T-helper 9 cell (primary cell): ENCODE results near the gene CKMT1A.
"Not testable (repeated sequence)": the region's sequence is repeated elsewhere in the genome, so short reads cannot be mapped to it uniquely, and the experiment has no call there.

Experiments
- DNase-seq: peaks from one replicate; pipeline ENCODE4 v3.0.0-alpha.2; 2020
- total RNA-seq, 2 donors: gene quantifications; one replicate each; lab custom pipeline; 2026; lab: John Stamatoyannopoulos, UW

CKMT1A gene
- 0 reads per million in 2 donors for total RNA-seq

DNA sequence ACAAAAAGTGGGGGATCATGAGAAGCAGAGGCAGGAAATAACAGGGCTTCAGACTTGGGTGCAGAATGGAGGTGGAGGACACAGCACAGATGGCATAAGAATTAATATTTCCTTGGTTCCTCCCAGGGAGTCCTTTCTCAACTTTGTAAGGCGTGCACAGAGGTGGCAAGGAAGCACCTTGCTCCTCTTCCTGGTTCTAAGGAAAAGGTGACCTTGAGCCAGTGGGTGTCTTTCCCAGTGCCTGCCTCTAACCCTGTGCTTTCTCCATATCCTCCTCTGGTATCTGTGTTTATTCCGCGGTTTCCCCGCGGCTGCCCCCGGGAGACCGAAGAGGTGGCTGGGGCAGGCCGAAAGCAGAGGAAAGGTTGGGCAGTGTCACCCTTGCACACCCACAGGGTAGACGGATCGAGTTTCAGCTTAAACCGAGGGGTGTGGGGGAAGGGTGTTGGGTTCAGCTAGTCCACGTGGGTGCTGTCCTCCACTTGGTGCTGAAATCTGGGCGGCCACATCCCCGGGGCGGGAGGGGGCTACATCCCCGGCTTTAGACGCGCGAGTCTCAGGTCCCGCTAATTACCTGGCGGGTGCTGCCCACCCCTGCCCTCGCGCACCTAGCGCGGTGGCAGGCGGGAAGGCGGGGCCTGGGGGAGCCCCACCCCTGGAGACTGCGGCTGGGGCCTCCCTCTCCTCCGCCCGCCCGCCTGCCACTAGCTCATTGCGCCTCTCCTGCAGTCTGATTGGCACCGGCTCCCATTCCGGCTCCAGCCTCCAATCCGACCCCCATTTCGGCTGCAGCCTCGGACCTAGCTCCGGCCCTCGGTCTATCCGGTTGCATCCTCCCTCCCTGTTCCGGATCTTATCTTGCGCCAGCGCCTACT, at the start of gene CKMT1A:
Gene CKMT1A (plus strand): TSS at position 712 of the 875 bp plus-strand sequence. CDS start 192 bp downstream, outside the sequence.
- not testable (repeated sequence) for DNase-seq

DNA sequence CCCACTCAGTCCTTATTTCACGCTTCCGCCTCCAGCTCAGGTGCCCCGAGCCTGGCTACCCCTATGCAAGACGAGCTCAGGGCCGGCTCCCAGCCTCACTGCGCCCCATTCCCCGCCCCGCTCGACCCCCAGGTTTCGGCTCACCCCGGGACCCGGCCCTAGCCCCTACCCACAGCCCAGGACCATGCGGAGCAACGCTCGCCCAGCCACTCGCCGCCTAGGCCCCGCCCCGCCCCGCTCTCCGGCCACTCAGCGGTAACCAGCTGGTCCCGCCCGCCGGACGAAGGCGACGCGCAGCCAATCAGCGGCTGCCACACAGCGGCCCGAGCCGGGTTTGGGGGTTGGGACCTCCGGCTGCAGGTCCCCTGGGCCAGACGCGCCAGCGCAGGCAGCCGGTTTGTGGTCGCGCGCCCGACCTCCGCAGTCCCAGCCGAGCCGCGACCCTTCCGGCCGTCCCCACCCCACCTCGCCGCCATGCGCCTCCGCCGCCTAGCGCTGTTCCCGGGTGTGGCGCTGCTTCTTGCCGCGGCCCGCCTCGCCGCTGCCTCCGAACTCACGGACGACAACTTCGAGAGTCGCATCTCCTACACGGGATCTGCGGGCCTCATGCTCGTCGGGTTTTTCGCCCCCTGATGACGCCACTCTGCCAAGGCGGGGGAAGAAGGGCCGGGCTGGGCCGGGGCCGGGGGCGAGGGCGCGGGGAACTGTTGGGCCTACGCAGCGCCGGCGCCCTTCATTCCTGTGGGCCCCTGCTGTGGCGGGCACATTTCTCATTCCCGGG, 44.8 kb upstream of the CKMT1A start, which contains the start of gene CATSPER2:
Gene CATSPER2 (minus strand): TSS at position 196 of the 781 bp plus-strand sequence. CDS start 783 bp downstream, outside the sequence.
- no peak for DNase-seq

GRCh38 chr15:43649430-43649926, 44.2 kb upstream of the CKMT1A start:
- DNase-seq: not testable (repeated sequence)

DNA sequence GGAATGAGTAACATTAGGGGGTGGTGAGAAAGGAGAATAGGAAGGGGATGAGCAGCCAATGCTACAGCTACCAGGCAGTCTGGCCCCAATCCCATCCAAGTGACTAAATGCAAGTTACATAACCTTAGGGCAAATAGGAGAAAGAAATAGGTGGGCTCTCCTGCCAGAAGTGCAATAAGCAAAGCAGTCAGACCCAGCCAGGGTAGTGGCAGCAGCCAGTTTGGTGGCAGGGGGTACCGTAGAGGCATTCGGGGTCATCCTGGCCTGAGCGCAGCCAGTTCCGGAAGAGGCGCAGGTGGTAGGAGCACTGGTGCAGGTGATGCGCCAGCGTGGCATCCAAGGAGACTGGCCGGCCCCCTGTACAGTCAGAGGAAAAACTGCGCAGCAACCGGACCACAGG, 33.9 kb upstream of the CKMT1A start:
- not testable (repeated sequence) for DNase-seq

- not testable (repeated sequence) for DNase-seq
These were observed 31.4 kb upstream of the CKMT1A start for GRCh38 chr15:43662293-43662692.

DNA sequence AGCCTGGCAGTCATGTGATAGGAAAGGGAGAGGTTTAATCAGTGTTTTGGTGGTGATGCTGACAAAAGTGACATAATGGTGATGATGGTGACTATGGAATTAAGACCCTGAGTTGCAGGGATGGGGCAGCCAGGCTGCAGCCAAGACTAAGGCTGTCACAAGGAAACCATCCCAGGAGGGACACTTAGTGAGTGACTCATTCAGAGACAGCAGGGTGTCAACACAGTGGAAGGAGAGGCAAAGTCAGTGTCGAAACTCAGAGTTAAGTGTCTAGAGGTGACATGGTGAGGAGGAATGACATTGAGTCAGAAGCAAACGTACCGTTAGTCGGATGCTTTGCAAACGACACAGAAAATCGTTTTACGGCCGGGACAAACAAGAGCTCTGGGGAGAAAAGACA, 30.3 kb upstream of the CKMT1A start:
- not testable (repeated sequence) for DNase-seq

- DNase-seq: not testable (repeated sequence)
These were observed 27.5 kb upstream of the CKMT1A start for GRCh38 chr15:43666177-43666576.

DNA sequence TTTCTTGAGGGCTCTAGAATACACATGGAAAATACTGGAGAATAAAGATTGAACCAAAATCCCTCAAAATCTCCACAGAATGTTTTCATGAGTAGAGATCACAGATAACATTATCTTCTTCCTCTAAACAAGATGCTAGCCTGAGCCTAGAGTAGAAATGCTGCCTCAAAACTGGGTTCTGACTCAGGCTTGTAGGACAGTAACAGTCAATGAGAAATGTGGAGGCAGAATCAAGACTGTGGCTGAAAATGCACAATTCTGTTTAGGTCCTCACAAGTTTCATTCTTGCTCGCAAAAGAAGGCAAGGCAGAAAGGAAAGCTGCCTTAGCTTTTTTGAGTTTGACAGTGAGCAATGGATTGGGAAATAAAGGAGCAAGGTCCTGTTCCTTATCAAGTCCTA, 19.5 kb upstream of the CKMT1A start:
- DNase-seq: not testable (repeated sequence)

- DNase-seq: not testable (repeated sequence)
These were observed 3.9 kb upstream of the CKMT1A start for GRCh38 chr15:43689604-43690301.

DNA sequence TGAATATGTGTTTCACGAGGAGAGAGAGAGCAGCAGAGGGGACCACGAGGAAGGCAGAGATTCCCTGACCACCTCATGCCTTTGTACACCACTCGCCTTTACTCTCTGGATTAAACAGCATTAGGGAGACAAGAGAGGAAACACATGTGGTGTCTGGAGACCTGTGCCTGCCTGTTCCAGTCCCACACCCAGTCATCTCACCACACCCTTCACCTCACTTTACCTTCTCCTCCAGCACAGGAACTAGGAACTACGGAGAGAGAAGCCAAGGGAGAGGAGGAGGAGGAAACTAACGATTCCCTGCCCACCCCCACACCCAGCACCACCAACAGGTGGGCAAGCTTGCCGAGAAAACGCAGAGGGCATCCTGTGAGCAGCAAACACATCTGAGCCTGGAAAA, 980 bp upstream of the CKMT1A start:
- not testable (repeated sequence) for DNase-seq

- no peak for DNase-seq
These were observed 8.5 kb downstream of the CKMT1A start for GRCh38 chr15:43702174-43702573.

- DNase-seq: no peak
These were observed 9.2 kb downstream of the CKMT1A start for GRCh38 chr15:43702701-43703424.

DNA sequence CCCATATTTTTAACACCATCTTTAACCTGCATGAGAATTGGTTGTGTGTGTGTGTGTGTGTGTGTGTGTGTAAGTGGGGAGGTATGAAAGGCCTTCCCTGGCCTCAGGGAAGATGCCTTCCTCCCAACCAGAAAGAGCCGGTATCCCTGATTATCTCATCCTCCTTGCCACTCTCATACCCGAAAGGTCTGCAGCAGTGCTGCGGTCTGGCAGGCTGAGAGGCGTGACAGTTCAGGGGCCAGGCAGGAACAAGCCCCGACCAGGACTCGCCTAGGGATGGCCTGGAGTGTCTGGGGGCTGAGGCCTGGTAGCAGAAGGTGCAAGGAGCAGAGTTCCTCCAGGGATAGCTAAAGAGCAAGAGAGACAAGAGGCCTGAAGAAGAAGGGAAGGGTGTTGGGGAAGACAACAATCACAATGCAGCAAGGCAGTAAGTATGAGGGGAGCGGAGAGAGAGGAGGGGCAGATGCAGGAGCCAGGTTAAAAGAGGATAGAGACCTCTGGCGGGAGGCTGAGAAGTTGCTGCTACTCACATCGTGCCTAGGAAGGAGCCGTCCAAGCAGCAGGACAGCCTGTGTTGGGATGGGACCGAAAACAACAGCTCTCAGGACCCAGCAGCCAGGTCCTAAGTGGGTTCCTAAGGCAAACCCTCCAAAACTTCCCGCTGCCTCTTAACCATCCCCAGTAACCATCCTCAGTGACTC, 16.9 kb downstream of the CKMT1A start:
- DNase-seq: not testable (repeated sequence)

- DNase-seq: no peak
These were observed 29.5 kb downstream of the CKMT1A start for GRCh38 chr15:43723151-43723550.

DNA sequence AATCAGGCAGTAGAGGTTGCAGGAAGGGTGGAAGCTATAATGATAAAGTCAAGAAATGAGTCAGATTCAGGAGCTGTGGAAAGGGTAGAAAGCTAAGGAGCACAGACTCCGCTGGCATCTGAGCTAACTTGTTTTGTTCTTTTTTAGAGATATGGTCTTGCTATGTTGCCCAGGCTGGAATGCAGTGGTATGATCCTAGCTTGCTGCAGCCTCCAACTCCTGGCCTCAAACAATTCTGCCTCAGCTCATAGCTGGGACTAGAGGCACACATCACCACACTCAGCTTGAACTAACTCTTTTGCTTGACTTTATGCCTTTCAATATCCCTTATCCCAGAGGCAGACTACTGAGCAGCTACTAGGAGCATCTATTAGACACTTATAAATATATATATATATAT, 32.6 kb downstream of the CKMT1A start:
- DNase-seq: not testable (repeated sequence)

- DNase-seq: not testable (repeated sequence)
These were observed 34.5 kb downstream of the CKMT1A start for GRCh38 chr15:43728053-43728725.

GRCh38 chr15:43735416-43735815, 41.8 kb downstream of the CKMT1A start:
- no peak for DNase-seq

GRCh38 chr15:43746245-43746902, 52.7 kb downstream of the CKMT1A start, which contains the start of gene PDIA3:
PDIA3 (plus strand) TSS chr15:43746438; CDS start chr15:43746540, 102 bp downstream.
- peak; percentile 76 for DNase-seq

GRCh38 chr15:43746903-43747309, 53.2 kb downstream of the CKMT1A start:
- DNase-seq: not testable (repeated sequence)

DNA sequence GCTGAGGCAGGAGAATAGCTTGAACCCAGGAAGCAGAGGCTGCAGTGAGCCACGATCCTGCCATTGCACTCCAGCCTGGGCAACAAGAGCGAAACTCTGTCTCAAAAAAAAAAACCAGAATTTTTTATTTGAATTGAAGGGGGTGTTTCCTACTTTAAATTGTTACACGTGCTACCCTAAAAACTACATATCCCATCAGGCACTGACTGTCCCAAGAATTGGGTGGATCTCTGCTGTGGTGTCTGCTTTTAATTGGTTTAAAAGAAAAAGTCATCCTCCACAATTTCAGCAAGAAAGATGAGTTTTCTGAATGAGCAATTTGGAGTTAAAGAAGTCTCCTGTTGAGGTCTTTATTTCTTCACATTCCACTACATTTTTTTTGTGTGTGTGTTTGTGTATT, 54.7 kb downstream of the CKMT1A start:
- no peak for DNase-seq
